ENCODE results near the gene TMEM132D. TPM values are rescaled to one million over a fixed set of nuclear protein-coding genes. Genes with fewer than 3 reads are reported as not detected.

The TMEM132D gene
- polyA plus RNA-seq, 1 experiment: not detected

DNA sequence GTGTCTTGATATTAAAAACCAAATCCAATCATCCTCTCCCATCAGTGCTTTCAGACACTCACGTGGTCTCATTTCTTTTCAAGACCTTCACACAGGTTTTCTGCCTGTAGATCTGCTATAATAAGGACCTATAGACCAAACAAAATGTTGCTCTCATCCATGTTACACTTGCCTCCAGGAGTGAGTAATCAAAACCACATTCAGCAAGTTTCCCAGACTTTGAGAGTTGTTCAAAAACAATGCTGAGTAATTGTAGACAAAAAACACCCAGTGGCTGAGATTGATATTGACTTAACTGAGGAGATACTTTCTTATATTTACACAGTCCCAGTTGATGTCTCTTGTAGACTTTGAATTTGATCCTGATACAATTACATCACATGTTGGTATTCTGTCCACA lies 383.1 kb downstream of the TMEM132D start:
- CTCF ChIA-PET: no interaction called here
- no peak for DNase-seq (ENCODE audit: low read depth, low spot score)

DNA sequence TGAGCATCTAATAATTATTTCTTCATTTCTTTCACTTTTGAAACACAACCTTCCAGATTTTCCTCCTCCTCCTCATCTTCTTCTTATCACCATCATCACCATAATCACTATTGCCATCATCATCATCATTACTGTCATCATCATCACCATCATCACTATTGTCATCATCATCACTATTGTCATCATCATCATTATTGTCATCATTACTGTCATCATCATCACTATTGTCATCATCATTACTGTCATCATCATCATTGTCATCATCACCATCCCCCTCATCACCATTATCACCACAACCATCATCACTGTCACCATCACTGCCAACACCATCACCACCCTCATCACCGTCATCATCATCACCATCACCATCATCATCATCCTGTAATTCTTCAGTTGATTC lies 400.0 kb downstream of the TMEM132D start:
- TF ChIP-seq, protein P1, sequence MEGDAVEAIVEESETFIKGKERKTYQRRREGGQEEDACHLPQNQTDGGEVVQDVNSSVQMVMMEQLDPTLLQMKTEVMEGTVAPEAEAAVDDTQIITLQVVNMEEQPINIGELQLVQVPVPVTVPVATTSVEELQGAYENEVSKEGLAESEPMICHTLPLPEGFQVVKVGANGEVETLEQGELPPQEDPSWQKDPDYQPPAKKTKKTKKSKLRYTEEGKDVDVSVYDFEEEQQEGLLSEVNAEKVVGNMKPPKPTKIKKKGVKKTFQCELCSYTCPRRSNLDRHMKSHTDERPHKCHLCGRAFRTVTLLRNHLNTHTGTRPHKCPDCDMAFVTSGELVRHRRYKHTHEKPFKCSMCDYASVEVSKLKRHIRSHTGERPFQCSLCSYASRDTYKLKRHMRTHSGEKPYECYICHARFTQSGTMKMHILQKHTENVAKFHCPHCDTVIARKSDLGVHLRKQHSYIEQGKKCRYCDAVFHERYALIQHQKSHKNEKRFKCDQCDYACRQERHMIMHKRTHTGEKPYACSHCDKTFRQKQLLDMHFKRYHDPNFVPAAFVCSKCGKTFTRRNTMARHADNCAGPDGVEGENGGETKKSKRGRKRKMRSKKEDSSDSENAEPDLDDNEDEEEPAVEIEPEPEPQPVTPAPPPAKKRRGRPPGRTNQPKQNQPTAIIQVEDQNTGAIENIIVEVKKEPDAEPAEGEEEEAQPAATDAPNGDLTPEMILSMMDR (IDR thresholded peaks at IDR 0.05; ENCODE audit: low read depth, low read length): no peak
- peaks cover 18% of the 10 kb centered on the region for H3K9me3 ChIP-seq (ENCODE audit: control insufficient read depth, insufficient read depth, low read length)
- no peaks in the 10 kb centered on the region for H3K27me3 ChIP-seq (ENCODE audit: control insufficient read depth, insufficient read depth, low read length)
- DNase-seq (ENCODE audit: low read depth, low spot score): no peak
- POLR2A ChIA-PET: no interaction called here
- CTCF ChIA-PET: no interaction called here
- H3K27ac ChIP-seq (ENCODE audit: low read depth, low read length): no peak overlapping the region
- H3K4me3 ChIP-seq (ENCODE audit: low read depth, low read length): no peak overlapping the region

More for the DNA sequence above, 383.1 kb downstream of the TMEM132D start:
- Histone ChIP-seq H3K27ac (ENCODE audit: low read depth, low read length) (no peak overlapping the region), H3K4me3 (ENCODE audit: low read depth, low read length) (no peak overlapping the region), H3K27me3 (ENCODE audit: control insufficient read depth, insufficient read depth, low read length) (no peaks in the 10 kb centered on the region), H3K9me3 (ENCODE audit: control insufficient read depth, insufficient read depth, low read length) (peaks cover 18% of the 10 kb centered on the region)
- TF ChIP-seq, protein P1 (IDR thresholded peaks at IDR 0.05; ENCODE audit: low read depth, low read length): no peak
- POLR2A ChIA-PET: no interaction called here

- H3K4me3 ChIP-seq (ENCODE audit: low read depth, low read length): no peak overlapping the region
- TF ChIP-seq, protein P1 (IDR thresholded peaks at IDR 0.05; ENCODE audit: low read depth, low read length): no peak
- POLR2A ChIA-PET: no interaction called here
- H3K27ac ChIP-seq (ENCODE audit: low read depth, low read length): no peak overlapping the region
- CTCF ChIA-PET: no interaction called here
- H3K27me3 ChIP-seq (ENCODE audit: control insufficient read depth, insufficient read depth, low read length): no peaks in the 10 kb centered on the region
- DNase-seq (ENCODE audit: low read depth, low spot score): no peak
- H3K9me3 ChIP-seq (ENCODE audit: control insufficient read depth, insufficient read depth, low read length): peaks cover 48% of the 10 kb centered on the region
Measured at GRCh38 chr12:129496226-129496625, 407.6 kb downstream of the TMEM132D start.

DNA sequence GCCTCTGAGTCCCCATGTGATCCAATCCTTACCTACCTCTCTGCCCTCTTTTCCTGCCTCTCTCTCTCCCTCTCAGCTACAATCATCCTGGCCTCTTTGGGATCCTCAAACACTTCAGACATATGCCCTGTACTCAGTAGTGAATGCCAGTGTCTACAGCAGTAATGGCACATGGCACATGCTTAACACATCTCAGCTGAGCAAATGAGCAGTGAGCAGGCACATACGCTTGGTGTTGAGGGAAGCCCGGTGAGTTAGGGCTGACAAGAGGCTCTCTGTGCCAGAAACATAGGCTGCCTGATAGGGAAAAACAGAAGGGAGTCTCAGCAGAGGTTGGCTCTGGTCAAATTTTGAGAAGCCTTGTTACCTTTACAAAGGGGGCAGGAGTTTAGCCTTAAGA lies 409.1 kb downstream of the TMEM132D start:
- ChIA-PET POLR2A (no interaction called here), CTCF (no interaction called here)
- DNase-seq (ENCODE audit: low read depth, low spot score): no peak
- Histone ChIP-seq H3K4me3 (ENCODE audit: low read depth, low read length) (no peak overlapping the region), H3K9me3 (ENCODE audit: control insufficient read depth, insufficient read depth, low read length) (peaks cover 49% of the 10 kb centered on the region), H3K27me3 (ENCODE audit: control insufficient read depth, insufficient read depth, low read length) (no peaks in the 10 kb centered on the region), H3K27ac (ENCODE audit: low read depth, low read length) (no peak overlapping the region)
- TF ChIP-seq, protein P1 (IDR thresholded peaks at IDR 0.05; ENCODE audit: low read depth, low read length): no peak

GRCh38 chr12:129494260-129494659 lies 409.6 kb downstream of the TMEM132D start:
- H3K9me3 ChIP-seq (ENCODE audit: control insufficient read depth, insufficient read depth, low read length): peaks cover 46% of the 10 kb centered on the region
- H3K4me3 ChIP-seq (ENCODE audit: low read depth, low read length): no peak overlapping the region
- H3K27me3 ChIP-seq (ENCODE audit: control insufficient read depth, insufficient read depth, low read length): no peaks in the 10 kb centered on the region
- TF ChIP-seq, protein P1 (IDR thresholded peaks at IDR 0.05; ENCODE audit: low read depth, low read length): no peak
- no peak for DNase-seq (ENCODE audit: low read depth, low spot score)
- ChIA-PET POLR2A (no interaction called here), CTCF (no interaction called here)
- no peak overlapping the region for H3K27ac ChIP-seq (ENCODE audit: low read depth, low read length)

All from AG04450 (cell line).